Keratinocyte (primary cell): ENCODE measurements around the gene LRCOL1.

Source experiments
- CTCF ChIP-seq, 3 experiments: IDR thresholded peaks in 1 of 3; conservative IDR thresholded peaks in 1 of 3; optimal IDR thresholded peaks in 1 of 3; 2 replicates in 2 of 3; 3 replicates in 1 of 3; pipeline versions ENCODE3 to v1.5.1; 2011; ENCODE audit warnings: low read length in 3 of 3, mild to moderate bottlenecking in 3 of 3, moderate library complexity in 2 of 3, control low read depth in 1 of 3, inconsistent platforms in 1 of 3; ENCODE audit not compliant: insufficient read depth in 2 of 3; ENCODE audit errors: extremely low read depth in 1 of 3
- EZH2 ChIP-seq: IDR thresholded peaks from one replicate; pipeline ENCODE4 v1.6.1; 2012; ENCODE audit warnings: inconsistent platforms, mild to moderate bottlenecking, low read length, moderate library complexity

GRCh38 chr12:132603240-132604150, 6.9 kb downstream of the LRCOL1 start:
- TF ChIP-seq CTCF (optimal IDR thresholded peaks at IDR 0.05 in 1 of 3, IDR thresholded peaks at IDR 0.05 in 1 of 3, conservative IDR thresholded peaks at IDR 0.05 in 1 of 3; ENCODE audit: extremely low read depth in 1 of 3, insufficient read depth in 2 of 3, low read length in 3 of 3): no peak
- peak; percentile 39 for TF ChIP-seq EZH2
